Stimulated activated memory B cell treated with anti-CD40 and anti-IgM and Interleukin-4, amounts not matched to agents 10 μg/mL and 1 μg/mL and 100 μg/mL, for 72 hours (primary cell): ENCODE results near the gene GALNT16.

Experiments used
- ATAC-seq: fragments of 150-1000 bp; cut with Tn5 transposase; 2 replicates; pipeline ENCODE4 v1.10.0; 2021
- H3K27ac Mint-ChIP-seq: one replicate; pipeline ENCODE4 v1.8.0; 2022; ENCODE audit warnings: mild to moderate bottlenecking, mixed read lengths
- H3K27me3 Mint-ChIP-seq: one replicate; pipeline ENCODE4 v1.8.0; 2022; ENCODE audit warnings: mixed read lengths
- H3K36me3 Mint-ChIP-seq: one replicate; pipeline ENCODE4 v1.8.0; 2022; ENCODE audit warnings: mixed read lengths
- H3K4me1 Mint-ChIP-seq: one replicate; pipeline ENCODE4 v1.8.0; 2022; ENCODE audit warnings: mixed read lengths
- H3K4me3 Mint-ChIP-seq: one replicate; pipeline ENCODE4 v1.8.0; 2022; ENCODE audit warnings: mild to moderate bottlenecking, moderate library complexity, mixed read lengths
- H3K9me3 Mint-ChIP-seq: one replicate; pipeline ENCODE4 v1.8.0; 2022; ENCODE audit warnings: mixed read lengths

GALNT16 gene

DNA sequence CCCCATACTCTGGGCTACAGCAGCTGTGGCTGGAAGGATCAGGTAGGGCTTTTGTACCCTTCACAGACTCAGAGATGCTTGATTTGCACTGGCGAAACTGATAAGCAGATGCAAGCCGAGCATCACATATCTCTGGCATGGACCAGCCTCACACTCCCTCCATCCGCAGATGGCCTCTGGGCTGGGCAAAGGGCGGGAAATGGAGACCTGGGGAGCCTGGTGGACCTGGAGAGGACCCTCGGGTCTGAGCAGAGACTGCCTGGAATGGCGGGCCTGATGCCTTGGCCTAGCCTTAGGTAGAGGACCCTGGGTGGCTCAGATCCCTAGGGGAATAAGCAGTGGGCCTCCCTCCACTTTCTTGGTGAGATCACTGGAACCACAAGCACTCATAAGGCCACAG lies 53.2 kb downstream of the GALNT16 start:
- H3K27ac Mint-ChIP-seq = no peak overlapping the region
- peaks cover 29% of the 10 kb centered on the region for H3K27me3 Mint-ChIP-seq
- no peak overlapping the region for H3K4me3 Mint-ChIP-seq
- peaks cover 3% of the 10 kb centered on the region for H3K9me3 Mint-ChIP-seq
- H3K4me1 Mint-ChIP-seq = peaks cover 10% of the 10 kb centered on the region
- H3K36me3 Mint-ChIP-seq = no peaks in the 10 kb centered on the region
- no peak for ATAC-seq

DNA sequence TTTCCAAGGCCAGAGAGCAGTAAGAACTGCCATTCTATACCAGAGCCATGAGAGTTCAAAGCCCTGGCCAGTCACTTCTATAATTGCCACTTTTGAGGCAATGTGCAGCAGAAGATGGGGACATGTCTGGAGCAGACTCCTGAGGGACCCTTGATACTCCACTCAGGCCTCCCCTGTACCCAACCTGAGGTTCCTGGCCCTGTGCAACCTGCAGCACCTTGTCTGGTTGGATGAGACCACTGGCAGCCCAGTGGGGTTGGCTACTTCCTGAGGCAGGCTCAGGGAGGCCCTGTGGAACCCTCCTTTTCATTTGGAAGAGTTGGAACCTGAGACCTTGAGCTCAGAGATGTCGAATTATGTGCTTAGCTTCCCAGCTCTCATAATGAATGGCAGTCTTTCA lies 54.4 kb downstream of the GALNT16 start:
- ATAC-seq = no peak
- no peaks in the 10 kb centered on the region for H3K36me3 Mint-ChIP-seq
- H3K9me3 Mint-ChIP-seq = peaks cover 3% of the 10 kb centered on the region
- no peak overlapping the region for H3K4me3 Mint-ChIP-seq
- H3K27me3 Mint-ChIP-seq = peaks cover 25% of the 10 kb centered on the region
- no peak overlapping the region for H3K27ac Mint-ChIP-seq
- peaks cover 20% of the 10 kb centered on the region for H3K4me1 Mint-ChIP-seq

DNA sequence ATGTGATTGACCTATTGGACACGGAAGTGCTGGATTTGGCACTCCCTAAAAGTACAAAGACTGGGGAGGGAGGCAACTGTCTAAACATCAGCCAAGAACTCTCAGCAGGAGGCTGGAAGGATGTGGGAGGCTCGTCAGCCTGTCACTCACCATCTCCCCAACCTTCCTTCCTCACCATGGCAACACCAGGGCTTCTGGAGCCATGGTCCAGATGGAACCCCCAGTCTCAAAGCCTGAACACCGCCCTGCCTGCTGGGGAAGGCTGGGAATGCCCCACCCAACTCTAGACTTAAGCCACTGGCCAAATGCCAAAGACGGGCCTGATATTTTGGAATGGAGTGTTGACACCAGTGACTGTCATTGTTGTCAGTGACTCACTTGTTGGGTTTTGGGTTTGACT lies 55.3 kb downstream of the GALNT16 start:
- Mint-ChIP-seq H3K36me3 (no peaks in the 10 kb centered on the region), H3K4me3 (no peak overlapping the region), H3K4me1 (peaks cover 20% of the 10 kb centered on the region), H3K27ac (no peak overlapping the region), H3K9me3 (peaks cover 3% of the 10 kb centered on the region), H3K27me3 (peaks cover 15% of the 10 kb centered on the region)
- no peak for ATAC-seq

DNA sequence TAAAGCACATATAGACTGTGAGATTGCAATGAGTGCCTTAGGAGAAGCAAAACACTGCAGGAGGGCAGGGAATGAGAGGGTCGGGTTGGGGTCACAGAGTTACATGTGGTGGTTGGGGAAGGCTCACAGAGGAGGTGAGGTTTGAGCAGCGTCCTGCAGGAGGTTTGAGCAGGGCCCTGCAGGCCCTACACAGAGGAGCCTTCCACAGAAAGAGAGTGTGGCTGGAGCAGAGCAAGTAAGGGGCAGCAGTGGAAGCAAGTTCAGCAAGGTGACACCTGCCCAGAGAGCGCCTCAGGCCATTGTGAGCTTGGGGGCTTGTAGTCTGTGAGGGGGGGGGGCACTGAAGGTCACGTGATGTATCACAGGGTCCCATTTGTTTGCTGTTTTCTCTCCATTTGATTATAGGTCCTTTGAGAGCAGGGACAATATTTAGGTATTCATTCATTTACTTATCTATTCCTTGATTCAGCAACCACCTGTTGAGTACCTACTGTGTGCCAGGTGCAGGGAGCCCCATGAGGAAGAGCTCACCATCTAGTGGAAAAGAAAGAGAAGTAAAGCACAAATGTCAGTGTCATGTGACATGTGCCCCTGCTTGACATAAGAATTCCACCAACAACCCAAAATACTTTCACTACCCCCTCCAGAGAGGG lies 56.6 kb downstream of the GALNT16 start:
- no peak overlapping the region for H3K4me3 Mint-ChIP-seq
- no peak overlapping the region for H3K27ac Mint-ChIP-seq
- H3K4me1 Mint-ChIP-seq = peaks cover 20% of the 10 kb centered on the region
- H3K27me3 Mint-ChIP-seq = peaks cover 4% of the 10 kb centered on the region
- ATAC-seq = no peak
- peaks cover 3% of the 10 kb centered on the region for H3K9me3 Mint-ChIP-seq
- no peaks in the 10 kb centered on the region for H3K36me3 Mint-ChIP-seq

DNA sequence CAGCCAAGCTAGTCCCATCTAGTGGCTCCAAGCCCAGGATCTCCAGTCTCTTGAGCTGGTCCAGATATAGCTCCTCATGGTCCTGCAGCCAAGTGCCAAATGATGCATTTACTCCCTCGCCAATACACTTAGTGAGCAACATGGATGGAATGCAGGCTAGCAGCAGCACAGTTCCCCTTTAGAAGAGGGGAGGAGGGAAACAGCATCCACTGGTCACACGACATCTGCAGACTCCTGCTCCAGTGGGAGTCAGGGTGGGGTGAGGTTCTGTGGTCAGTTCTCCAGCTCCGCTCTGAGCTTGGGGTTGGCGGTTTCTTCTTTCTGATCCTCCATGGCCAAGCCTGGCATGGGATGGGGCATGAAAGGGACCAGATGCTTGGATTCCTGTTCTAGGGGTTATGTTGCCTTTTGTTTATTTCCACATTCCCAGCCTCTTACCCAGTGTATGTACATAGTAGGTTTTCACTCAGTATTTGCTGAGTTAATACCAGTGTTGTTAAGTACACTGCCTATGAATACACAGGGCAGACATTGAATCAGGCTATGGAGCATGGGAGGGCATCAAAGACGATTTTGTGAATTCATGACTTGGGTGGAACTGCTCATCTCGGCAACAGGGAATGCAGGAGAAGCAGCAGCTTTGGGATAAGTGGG lies 57.3 kb downstream of the GALNT16 start:
- no peaks in the 10 kb centered on the region for H3K27me3 Mint-ChIP-seq
- no peak for ATAC-seq
- H3K9me3 Mint-ChIP-seq = peaks cover 3% of the 10 kb centered on the region
- H3K4me1 Mint-ChIP-seq = peaks cover 20% of the 10 kb centered on the region
- no peak overlapping the region for H3K4me3 Mint-ChIP-seq
- no peak overlapping the region for H3K27ac Mint-ChIP-seq
- no peaks in the 10 kb centered on the region for H3K36me3 Mint-ChIP-seq

DNA sequence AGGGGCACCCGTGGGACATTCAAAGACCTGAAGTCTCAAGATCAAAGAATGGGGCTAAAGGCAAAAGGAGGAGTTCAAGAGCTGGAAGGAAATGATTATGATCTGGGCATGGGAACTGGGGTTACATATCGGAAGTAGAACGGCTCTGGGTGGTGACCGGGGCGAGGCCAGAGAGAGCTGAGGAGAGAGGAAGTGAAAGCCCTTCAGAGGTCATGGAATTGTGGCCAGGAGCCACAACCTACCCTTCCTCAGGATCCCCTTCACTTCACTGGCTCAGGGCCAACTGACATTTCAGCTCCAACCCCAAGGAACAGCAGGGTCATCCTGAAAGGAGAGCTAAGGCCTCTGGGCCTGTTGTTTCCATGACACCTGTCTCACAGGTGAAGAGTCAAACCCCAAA lies 57.8 kb downstream of the GALNT16 start:
- Mint-ChIP-seq H3K9me3 (peaks cover 3% of the 10 kb centered on the region), H3K4me1 (peaks cover 20% of the 10 kb centered on the region), H3K4me3 (no peak overlapping the region), H3K27me3 (no peaks in the 10 kb centered on the region), H3K27ac (no peak overlapping the region), H3K36me3 (no peaks in the 10 kb centered on the region)
- peak; percentile 63 for ATAC-seq

DNA sequence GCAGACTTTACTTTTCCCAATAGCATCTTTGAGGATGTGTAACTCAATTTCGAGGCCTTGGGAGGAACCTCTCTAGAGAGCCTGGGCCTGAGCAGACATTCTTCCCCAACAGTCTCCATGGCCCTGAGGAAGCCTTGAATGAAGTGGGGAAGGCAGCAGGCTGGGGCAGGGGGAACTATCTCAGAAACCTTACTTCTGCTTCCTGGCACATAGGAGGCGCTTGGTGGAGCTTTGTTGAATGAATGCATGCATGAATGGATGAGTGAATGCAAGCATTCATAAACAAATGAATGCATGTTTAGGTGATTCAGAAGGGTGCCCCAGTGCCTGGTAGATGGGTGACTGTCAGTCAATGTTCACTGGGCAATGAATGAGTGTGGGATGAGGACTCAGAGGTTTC lies 58.3 kb downstream of the GALNT16 start:
- Mint-ChIP-seq H3K4me3 (no peak overlapping the region), H3K36me3 (no peaks in the 10 kb centered on the region)

DNA sequence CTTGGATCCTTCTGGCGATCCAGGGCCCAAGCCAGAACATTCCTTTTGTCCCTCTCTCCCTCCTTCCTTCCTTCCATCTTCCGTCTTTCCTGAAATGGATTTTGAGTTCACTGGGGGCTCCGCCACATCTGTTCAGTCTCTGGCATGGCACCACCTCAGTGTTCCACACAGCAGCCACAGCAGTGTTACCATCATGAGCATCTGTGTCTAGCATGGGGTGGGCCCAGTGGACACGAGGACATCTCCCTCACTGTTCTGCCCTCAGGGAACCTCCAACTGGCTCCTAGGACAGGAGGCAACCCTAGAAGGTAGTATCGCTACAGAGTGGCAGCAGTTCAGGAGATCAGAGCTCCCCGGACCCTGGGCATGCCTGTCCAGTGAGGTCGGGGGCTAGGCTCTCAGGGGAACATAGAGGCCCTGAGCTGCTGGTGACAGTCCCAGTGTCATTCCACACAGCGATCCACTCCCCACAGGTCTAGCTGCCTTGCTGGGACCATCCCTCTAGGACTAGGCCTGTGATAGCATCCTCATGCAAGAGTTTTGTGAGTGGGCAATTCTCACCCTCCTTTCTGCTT lies 59.0 kb downstream of the GALNT16 start:
- peak overlapping the region; percentile 47 for H3K27ac Mint-ChIP-seq
- no peaks in the 10 kb centered on the region for H3K36me3 Mint-ChIP-seq
- peaks cover 20% of the 10 kb centered on the region for H3K4me1 Mint-ChIP-seq
- peaks cover 8% of the 10 kb centered on the region for H3K27me3 Mint-ChIP-seq
- peaks cover 3% of the 10 kb centered on the region for H3K9me3 Mint-ChIP-seq
- H3K4me3 Mint-ChIP-seq = no peak overlapping the region
- ATAC-seq = no peak

More for the DNA sequence above, 58.3 kb downstream of the GALNT16 start:
- ATAC-seq = peak; percentile 70
- H3K27ac Mint-ChIP-seq = no peak overlapping the region
- peaks cover under 1% of the 10 kb centered on the region for H3K27me3 Mint-ChIP-seq
- peaks cover 20% of the 10 kb centered on the region for H3K4me1 Mint-ChIP-seq
- peaks cover 3% of the 10 kb centered on the region for H3K9me3 Mint-ChIP-seq

DNA sequence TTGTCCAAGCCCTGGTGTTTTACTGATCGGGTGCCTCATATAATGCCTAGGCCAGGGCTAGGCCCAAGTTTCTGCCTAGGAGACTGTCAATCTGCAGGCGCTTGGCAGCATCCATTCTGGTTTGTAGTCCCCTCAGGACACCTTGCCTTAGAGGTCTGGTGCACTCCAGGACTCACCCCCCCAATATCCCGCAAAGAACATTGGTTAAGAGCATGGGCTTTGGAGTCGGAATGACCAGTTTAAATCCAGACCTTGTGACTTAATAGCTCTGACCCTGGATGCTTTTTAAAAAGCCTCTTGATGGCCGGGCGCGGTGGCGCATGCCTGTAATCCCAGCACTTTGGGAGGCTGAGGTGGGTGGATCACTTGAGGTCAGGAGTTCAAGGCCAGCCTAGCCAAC lies 60.0 kb downstream of the GALNT16 start:
- no peaks in the 10 kb centered on the region for H3K36me3 Mint-ChIP-seq
- H3K9me3 Mint-ChIP-seq = peaks cover 3% of the 10 kb centered on the region
- peaks cover 15% of the 10 kb centered on the region for H3K27me3 Mint-ChIP-seq
- H3K4me1 Mint-ChIP-seq = peaks cover 20% of the 10 kb centered on the region
- no peak overlapping the region for H3K4me3 Mint-ChIP-seq
- no peak overlapping the region for H3K27ac Mint-ChIP-seq
- ATAC-seq = no peak

DNA sequence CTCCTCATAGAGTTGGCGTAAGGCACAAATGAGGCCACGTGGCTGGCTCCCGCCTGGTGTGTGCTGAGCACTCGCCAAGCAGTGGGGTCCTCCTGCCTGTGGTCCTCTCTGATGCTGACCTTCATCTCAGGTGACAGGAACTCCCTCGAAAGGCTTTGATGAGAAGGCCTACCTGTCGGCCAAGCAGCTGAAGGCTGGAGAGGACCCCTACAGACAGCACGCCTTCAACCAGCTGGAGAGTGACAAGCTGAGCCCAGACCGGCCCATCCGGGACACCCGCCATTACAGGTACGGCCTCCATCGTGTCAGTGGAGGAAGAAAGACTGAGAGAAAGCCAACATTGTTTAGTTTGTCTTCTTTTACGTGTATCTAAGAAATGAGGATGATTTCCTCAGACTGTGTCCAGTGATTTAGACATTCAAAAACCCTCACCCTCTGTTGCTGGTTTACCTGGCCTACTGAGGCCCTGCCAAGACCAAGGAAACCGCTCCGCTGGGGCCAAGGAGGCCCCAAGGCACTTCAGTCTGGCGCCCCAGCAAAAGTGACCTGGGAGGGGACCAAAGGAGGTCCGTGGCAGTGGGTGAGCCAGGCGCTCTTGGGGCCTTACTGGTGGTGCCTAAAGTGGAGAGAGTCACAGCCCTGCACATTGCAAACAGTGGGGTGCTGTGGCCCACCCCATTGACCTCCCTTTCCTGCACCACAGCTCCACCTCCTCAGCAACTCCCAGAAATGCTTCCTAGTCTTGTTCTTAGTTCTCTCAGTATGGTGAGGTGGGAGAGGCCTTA lies 60.8 kb downstream of the GALNT16 start:
- H3K36me3 Mint-ChIP-seq = no peaks in the 10 kb centered on the region
- H3K27ac Mint-ChIP-seq = no peak overlapping the region
- no peak for ATAC-seq
- peaks cover 24% of the 10 kb centered on the region for H3K27me3 Mint-ChIP-seq
- H3K9me3 Mint-ChIP-seq = peaks cover 3% of the 10 kb centered on the region
- H3K4me1 Mint-ChIP-seq = peaks cover 20% of the 10 kb centered on the region
- H3K4me3 Mint-ChIP-seq = no peak overlapping the region

DNA sequence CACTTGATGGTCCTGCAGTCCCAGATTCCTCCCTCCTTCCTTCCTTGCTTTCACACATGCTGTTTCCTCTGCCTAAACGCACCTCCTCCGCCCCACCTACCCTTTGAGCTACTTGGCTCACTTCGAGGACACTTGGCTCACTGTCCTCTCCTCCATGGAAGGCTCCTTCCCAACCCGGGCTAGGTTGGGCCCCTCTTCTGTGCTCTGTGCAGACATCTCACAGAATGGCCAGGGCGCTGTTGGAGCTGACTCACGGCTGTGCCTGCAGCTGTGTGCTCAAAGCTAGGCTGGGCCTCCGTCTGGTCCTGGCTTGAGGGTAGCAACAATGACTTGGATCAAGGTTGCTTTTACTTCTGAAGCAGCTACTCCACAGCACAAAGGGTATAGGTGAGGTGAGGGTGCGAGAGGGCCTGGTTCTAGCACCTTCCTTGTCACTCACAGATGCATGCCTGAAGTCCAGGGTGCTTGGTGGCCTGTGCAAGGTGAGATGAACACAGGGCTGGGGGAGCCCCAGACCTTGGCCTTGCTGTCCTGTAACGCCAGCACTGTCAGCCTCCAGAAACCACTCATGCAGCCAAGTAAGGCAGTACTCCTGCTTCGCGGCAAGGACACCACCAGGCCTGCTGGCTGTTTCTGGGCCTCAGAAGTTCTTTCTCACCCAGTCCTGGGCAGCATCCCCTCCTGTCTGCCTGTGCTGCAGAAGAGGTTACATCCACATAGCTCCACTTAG lies 61.8 kb downstream of the GALNT16 start:
- Mint-ChIP-seq H3K27ac (no peak overlapping the region), H3K4me3 (no peak overlapping the region), H3K27me3 (peaks cover 34% of the 10 kb centered on the region), H3K36me3 (no peaks in the 10 kb centered on the region), H3K4me1 (peaks cover 20% of the 10 kb centered on the region), H3K9me3 (no peaks in the 10 kb centered on the region)
- ATAC-seq = no peak

DNA sequence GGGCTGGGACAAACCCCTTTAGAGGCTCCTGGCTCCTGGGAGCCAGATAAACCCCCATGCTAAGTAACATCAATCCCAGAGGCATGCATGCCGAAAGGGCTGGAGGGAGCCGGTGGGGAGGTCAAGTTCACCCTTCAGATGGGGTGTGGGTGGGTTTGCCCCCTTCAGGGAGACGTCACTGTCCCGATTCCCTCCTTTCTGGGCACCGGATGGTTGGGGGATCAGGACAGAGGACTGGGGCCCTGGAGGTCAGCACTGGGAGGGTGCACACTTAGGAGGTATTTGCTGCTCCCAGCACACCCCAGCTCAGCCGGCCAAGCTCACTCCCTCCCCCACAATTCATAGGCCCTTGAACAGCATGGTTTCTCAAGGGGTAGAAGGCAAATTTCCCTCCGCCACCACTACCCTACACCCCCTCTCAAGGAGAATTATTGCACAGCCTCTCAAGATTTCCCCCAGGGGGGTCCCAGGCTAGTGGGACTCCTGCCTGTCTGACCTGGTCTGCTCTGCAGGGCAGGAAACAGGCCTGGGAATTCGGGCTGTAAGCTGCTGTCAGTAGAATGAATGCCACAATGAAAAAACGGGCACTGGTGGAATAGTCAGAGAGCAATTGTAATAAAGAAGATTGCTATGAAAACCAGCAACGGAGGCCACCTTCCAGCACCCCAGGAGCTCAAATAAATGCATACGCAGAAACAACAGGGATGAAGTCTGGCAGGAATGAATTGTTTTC lies 63.5 kb downstream of the GALNT16 start:
- Mint-ChIP-seq H3K27ac (no peak overlapping the region), H3K9me3 (no peaks in the 10 kb centered on the region), H3K4me3 (no peak overlapping the region), H3K27me3 (peaks cover 44% of the 10 kb centered on the region), H3K36me3 (no peaks in the 10 kb centered on the region), H3K4me1 (peaks cover 7% of the 10 kb centered on the region)
- no peak for ATAC-seq

DNA sequence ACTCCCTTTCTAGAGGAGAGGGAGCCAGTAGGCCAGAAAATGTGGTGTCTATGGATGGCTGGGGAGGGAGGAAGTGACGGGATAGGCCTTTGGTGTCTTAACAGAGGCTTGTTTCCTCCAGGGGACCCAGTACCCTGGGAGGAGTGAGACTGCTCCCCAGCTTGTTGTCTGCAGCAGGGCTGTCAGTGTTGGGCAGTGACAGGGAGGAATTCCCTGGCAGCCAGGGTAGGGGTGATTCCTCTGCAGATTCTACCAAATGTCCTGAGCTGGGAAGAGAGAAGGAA lies 64.0 kb downstream of the GALNT16 start:
- H3K9me3 Mint-ChIP-seq = no peaks in the 10 kb centered on the region
- H3K27ac Mint-ChIP-seq = no peak overlapping the region
- H3K27me3 Mint-ChIP-seq = peaks cover 44% of the 10 kb centered on the region
- no peak overlapping the region for H3K4me3 Mint-ChIP-seq
- H3K4me1 Mint-ChIP-seq = peaks cover 2% of the 10 kb centered on the region
- no peak for ATAC-seq
- H3K36me3 Mint-ChIP-seq = no peaks in the 10 kb centered on the region

DNA sequence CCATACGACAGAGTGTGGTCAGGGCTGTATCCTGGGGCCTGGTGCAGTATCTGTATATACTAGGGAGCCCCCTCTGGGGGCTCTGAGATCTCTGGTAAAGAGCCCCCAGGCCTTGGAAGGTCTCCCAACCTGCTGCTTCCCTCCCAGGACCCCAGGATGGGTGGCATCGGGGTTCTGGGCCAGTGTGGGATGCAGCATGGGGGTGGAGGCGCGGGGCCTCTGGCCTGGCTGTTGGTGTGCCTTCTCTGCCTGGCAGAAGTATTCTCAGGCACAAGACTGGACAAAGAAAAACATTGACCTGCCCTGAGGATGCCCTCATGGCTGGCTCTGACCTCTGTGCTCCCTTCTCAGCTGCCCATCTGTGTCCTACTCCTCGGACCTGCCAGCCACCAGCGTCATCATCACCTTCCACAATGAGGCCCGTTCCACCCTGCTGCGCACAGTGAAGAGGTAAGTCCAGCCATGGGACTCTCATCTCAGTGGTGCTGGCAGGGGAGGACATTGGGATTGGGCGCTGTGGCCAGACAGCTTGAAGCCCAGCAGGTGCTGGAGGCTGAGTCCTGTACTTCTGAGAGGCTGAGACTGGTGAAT lies 64.5 kb downstream of the GALNT16 start:
- ATAC-seq = no peak
- no peak overlapping the region for H3K4me3 Mint-ChIP-seq
- H3K4me1 Mint-ChIP-seq = no peaks in the 10 kb centered on the region
- H3K27ac Mint-ChIP-seq = no peak overlapping the region
- no peaks in the 10 kb centered on the region for H3K36me3 Mint-ChIP-seq
- H3K27me3 Mint-ChIP-seq = peaks cover 44% of the 10 kb centered on the region
- H3K9me3 Mint-ChIP-seq = no peaks in the 10 kb centered on the region
